Stimulated activated memory B cell treated with anti-CD40 and anti-IgM and Interleukin-4, amounts not matched to agents 10 μg/mL and 1 μg/mL and 100 μg/mL, for 72 hours (primary cell): ENCODE results near the gene PLIN5.
A peak's percentile ranks its signal among the peaks of the same experiment; 100 is the strongest.
"Not testable (repeated sequence)": the region's sequence is repeated elsewhere in the genome, so short reads cannot be mapped to it uniquely, and the experiment has no call there.

Experiments used
- ATAC-seq: fragments of 150-1000 bp; cut with Tn5 transposase; 2 replicates; pipeline ENCODE4 v1.10.0; 2021
- H3K27ac Mint-ChIP-seq: one replicate; pipeline ENCODE4 v1.8.0; 2022; ENCODE audit warnings: mild to moderate bottlenecking, mixed read lengths
- H3K27me3 Mint-ChIP-seq: one replicate; pipeline ENCODE4 v1.8.0; 2022; ENCODE audit warnings: mixed read lengths
- H3K36me3 Mint-ChIP-seq: one replicate; pipeline ENCODE4 v1.8.0; 2022; ENCODE audit warnings: mixed read lengths
- H3K4me1 Mint-ChIP-seq: one replicate; pipeline ENCODE4 v1.8.0; 2022; ENCODE audit warnings: mixed read lengths
- H3K4me3 Mint-ChIP-seq: one replicate; pipeline ENCODE4 v1.8.0; 2022; ENCODE audit warnings: mild to moderate bottlenecking, moderate library complexity, mixed read lengths
- H3K9me3 Mint-ChIP-seq: one replicate; pipeline ENCODE4 v1.8.0; 2022; ENCODE audit warnings: mixed read lengths

The PLIN5 gene

GRCh38 chr19:4539693-4540581 is 4.9 kb upstream of the PLIN5 start, which contains the start of gene LRG1:
Gene LRG1 (minus strand): TSS chr19:4540036. CDS start chr19:4540013, 23 bp downstream.
- no peaks in the 10 kb centered on the region for H3K36me3 Mint-ChIP-seq
- H3K9me3 Mint-ChIP-seq: no peaks in the 10 kb centered on the region
- peaks cover 53% of the 10 kb centered on the region for H3K27me3 Mint-ChIP-seq
- H3K27ac Mint-ChIP-seq: no peak within 1 kb of the TSS
- peak within 1 kb of the TSS; percentile 13 for H3K4me3 Mint-ChIP-seq
- no peak for ATAC-seq
- peaks cover 22% of the 10 kb centered on the region for H3K4me1 Mint-ChIP-seq

DNA sequence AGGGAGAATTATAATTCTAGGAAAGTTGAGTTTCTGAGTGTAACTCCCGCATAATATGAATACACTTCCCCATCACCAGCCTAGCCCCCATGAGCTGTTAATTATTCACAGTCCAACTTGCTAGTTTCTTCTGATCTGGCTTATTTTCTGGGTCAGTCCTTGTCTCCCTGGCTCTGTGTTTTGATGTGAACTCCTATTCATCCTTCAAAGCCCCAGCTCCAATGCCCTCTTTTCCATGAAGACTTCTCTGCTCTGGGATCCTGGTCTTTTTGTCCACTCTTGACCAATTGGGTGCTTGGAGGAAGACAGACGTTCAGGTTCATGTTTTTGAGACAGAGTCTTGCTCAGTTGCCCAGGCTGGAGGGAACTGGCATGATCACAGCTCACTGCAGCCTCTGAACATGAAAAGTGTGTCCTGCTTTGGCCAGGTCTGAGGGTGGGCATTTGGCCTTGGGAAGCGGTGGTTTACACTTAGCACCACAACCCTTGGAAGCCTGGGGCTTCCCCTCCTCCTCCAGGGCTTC is 4.2 kb upstream of the PLIN5 start:
- Mint-ChIP-seq H3K27me3 (peaks cover 60% of the 10 kb centered on the region), H3K36me3 (no peaks in the 10 kb centered on the region), H3K27ac (no peak overlapping the region), H3K4me1 (peaks cover 22% of the 10 kb centered on the region), H3K4me3 (no peak overlapping the region), H3K9me3 (no peaks in the 10 kb centered on the region)
- ATAC-seq: no peak

DNA sequence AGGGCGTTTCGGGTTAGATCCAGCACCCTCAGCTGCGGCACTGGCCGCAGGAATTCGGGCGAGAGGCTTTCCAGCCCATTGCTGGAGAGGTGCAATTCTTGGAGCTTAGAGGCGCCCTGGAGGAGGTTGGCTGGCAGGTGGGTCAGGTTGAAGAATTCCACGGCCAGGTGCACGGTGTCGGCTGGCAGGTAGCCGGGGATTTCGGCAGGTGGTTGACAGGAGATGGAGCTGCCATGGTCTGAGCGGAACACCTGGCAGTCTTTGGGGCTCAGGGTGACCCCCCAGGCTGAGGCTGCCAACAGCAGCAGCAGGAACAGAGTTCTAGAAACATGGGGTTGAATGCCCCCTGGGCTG is 3.6 kb upstream of the PLIN5 start:
- H3K27me3 Mint-ChIP-seq: peaks cover 67% of the 10 kb centered on the region
- no peaks in the 10 kb centered on the region for H3K9me3 Mint-ChIP-seq

DNA sequence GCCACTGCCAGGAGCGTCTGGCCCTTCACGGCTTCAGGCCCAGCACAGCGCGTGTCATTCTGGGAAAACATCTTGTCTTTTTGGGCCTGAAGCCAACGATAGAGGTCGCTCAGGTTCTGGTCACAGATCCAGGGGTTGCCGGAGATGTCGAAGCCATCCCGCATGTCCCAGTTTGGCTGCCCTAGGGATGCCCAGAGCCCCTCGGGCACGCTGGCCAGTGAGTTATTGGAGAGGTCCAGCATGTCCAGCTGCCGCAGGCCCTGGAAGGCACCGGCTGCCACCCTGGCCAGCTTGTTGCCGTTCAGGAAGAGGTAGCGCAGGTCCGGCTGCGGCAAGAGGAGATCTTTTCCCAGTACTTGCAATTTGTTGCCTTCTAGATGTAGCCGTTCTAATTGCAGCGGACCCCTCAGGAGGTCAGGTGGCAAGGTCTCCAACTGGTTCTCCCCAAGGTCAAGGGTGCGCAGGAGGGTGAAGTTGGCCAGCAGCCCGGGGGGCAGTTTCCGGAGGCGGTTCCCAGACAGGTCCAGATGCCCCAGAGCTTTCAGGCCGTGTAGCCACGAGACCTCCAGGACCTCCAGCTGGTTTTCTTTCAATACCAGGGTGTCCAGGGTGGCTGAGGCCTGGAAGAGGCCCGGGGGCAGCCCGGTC is 3.1 kb upstream of the PLIN5 start:
- no peaks in the 10 kb centered on the region for H3K36me3 Mint-ChIP-seq
- H3K27ac Mint-ChIP-seq: no peak overlapping the region
- H3K27me3 Mint-ChIP-seq: peaks cover 72% of the 10 kb centered on the region
- no peaks in the 10 kb centered on the region for H3K9me3 Mint-ChIP-seq
- no peak for ATAC-seq
- peaks cover 22% of the 10 kb centered on the region for H3K4me1 Mint-ChIP-seq
- no peak overlapping the region for H3K4me3 Mint-ChIP-seq

More for the DNA sequence above, 3.6 kb upstream of the PLIN5 start:
- no peak for ATAC-seq
- H3K36me3 Mint-ChIP-seq: no peaks in the 10 kb centered on the region
- no peak overlapping the region for H3K27ac Mint-ChIP-seq
- no peak overlapping the region for H3K4me3 Mint-ChIP-seq
- H3K4me1 Mint-ChIP-seq: peaks cover 22% of the 10 kb centered on the region

DNA sequence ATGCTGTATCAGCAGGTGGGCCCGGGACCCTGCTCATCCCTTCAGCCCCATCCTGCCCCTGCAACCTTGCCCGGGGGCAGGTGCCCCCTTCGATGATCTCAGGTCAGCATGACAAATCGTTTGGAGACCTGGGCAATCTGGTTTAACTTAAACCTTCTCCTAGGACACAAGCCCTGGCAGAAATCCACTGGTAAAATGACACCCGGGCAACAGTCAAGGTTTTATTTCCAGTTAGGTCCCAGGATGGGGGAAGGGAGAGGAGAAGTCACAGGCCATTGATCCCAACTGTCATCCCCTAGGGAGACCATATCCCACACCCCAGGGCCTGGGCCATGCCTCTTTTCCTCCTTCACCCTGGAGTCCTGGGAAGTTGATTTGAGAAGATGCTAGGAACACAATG is 1.8 kb upstream of the PLIN5 start:
- ATAC-seq: no peak
- Mint-ChIP-seq H3K27me3 (peaks cover 77% of the 10 kb centered on the region), H3K36me3 (no peaks in the 10 kb centered on the region), H3K4me3 (no peak overlapping the region), H3K4me1 (peaks cover 22% of the 10 kb centered on the region), H3K9me3 (no peaks in the 10 kb centered on the region), H3K27ac (no peak overlapping the region)

- Mint-ChIP-seq H3K27ac (no peak overlapping the region), H3K9me3 (no peaks in the 10 kb centered on the region), H3K27me3 (peaks cover 88% of the 10 kb centered on the region), H3K4me1 (peaks cover 3% of the 10 kb centered on the region), H3K36me3 (no peaks in the 10 kb centered on the region), H3K4me3 (no peak overlapping the region)
- no peak for ATAC-seq
These were observed 1.1 kb downstream of the PLIN5 start for GRCh38 chr19:4533835-4534424.

- H3K4me1 Mint-ChIP-seq: no peaks in the 10 kb centered on the region
- no peak overlapping the region for H3K27ac Mint-ChIP-seq
- peaks cover 88% of the 10 kb centered on the region for H3K27me3 Mint-ChIP-seq
- H3K36me3 Mint-ChIP-seq: no peaks in the 10 kb centered on the region
- no peaks in the 10 kb centered on the region for H3K9me3 Mint-ChIP-seq
- H3K4me3 Mint-ChIP-seq: no peak overlapping the region
- ATAC-seq: no peak
These were observed 1.7 kb downstream of the PLIN5 start for GRCh38 chr19:4533334-4533733.

- no peaks in the 10 kb centered on the region for H3K36me3 Mint-ChIP-seq
- H3K4me3 Mint-ChIP-seq: no peak overlapping the region
- no peaks in the 10 kb centered on the region for H3K4me1 Mint-ChIP-seq
- peaks cover 77% of the 10 kb centered on the region for H3K27me3 Mint-ChIP-seq
- no peak overlapping the region for H3K27ac Mint-ChIP-seq
- no peaks in the 10 kb centered on the region for H3K9me3 Mint-ChIP-seq
- no peak for ATAC-seq
These were observed 3.4 kb downstream of the PLIN5 start for GRCh38 chr19:4531562-4532165.

GRCh38 chr19:4529924-4530522 is 5.0 kb downstream of the PLIN5 start:
- no peak overlapping the region for H3K4me3 Mint-ChIP-seq
- no peaks in the 10 kb centered on the region for H3K36me3 Mint-ChIP-seq
- H3K27me3 Mint-ChIP-seq: peaks cover 60% of the 10 kb centered on the region
- H3K4me1 Mint-ChIP-seq: no peaks in the 10 kb centered on the region
- H3K27ac Mint-ChIP-seq: no peak overlapping the region
- ATAC-seq: no peak
- H3K9me3 Mint-ChIP-seq: no peaks in the 10 kb centered on the region

- Mint-ChIP-seq H3K4me3 (no peak overlapping the region), H3K4me1 (no peaks in the 10 kb centered on the region), H3K27ac (no peak overlapping the region), H3K36me3 (no peaks in the 10 kb centered on the region), H3K27me3 (peaks cover 49% of the 10 kb centered on the region), H3K9me3 (no peaks in the 10 kb centered on the region)
- no peak for ATAC-seq
These were observed 6.2 kb downstream of the PLIN5 start for GRCh38 chr19:4528843-4529242.

DNA sequence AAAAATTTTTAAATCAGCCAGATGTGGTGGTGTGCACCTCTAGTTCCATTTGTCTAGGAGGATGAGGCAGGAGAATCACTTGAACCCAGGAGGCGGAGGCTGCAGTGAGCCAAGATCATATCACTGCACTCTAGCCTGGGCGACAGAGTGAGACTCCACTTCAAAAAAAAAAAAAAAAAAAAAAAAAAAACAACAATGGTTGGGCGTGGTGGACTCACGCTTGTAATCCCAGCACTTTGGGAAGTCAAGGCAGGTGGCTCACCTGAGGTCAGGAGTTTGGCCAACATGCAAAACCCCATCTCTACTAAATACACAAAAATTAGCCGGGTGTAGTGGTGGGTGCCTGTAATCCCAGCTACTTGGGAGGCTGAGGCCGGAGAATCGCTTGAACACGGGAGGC is 7.6 kb downstream of the PLIN5 start:
- not testable (repeated sequence) for H3K4me1 Mint-ChIP-seq, H3K36me3 Mint-ChIP-seq, H3K27ac Mint-ChIP-seq, H3K9me3 Mint-ChIP-seq, ATAC-seq, H3K4me3 Mint-ChIP-seq
- H3K27me3 Mint-ChIP-seq: peaks cover 41% of the 10 kb centered on the region

DNA sequence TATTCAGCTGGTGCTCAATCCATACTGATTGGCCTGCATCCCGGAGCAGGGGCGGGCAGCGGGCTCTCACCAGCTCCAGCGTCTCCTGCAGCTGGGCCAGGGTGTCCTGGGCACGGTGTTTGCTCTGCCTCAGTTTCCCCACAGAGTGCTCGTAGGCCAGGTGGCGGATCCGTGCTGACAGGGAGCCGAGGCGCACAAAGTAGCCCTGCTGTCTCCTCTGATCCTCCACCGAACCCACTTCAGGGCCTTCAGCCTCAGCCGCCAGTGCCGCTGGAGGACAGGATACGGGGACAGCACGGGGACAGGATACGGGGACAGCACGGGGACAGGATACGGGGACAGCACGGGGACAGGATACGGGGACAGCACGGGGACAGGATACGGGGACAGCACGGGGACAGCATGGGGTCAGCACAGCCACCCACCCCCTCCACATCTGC is 9.4 kb downstream of the PLIN5 start:
- no peaks in the 10 kb centered on the region for H3K9me3 Mint-ChIP-seq
- ATAC-seq: no peak
- H3K36me3 Mint-ChIP-seq: no peaks in the 10 kb centered on the region
- H3K4me3 Mint-ChIP-seq: no peak overlapping the region
- H3K27me3 Mint-ChIP-seq: peaks cover 38% of the 10 kb centered on the region
- no peak overlapping the region for H3K27ac Mint-ChIP-seq
- no peaks in the 10 kb centered on the region for H3K4me1 Mint-ChIP-seq

GRCh38 chr19:4524808-4525562 is 10.0 kb downstream of the PLIN5 start:
- H3K36me3 Mint-ChIP-seq: no peaks in the 10 kb centered on the region
- no peaks in the 10 kb centered on the region for H3K4me1 Mint-ChIP-seq
- H3K9me3 Mint-ChIP-seq: no peaks in the 10 kb centered on the region
- H3K27ac Mint-ChIP-seq: no peak overlapping the region
- peak; percentile 64 for ATAC-seq
- H3K4me3 Mint-ChIP-seq: no peak overlapping the region
- peaks cover 36% of the 10 kb centered on the region for H3K27me3 Mint-ChIP-seq

GRCh38 chr19:4523306-4524110 is 11.5 kb downstream of the PLIN5 start:
- Mint-ChIP-seq H3K4me1 (no peaks in the 10 kb centered on the region), H3K9me3 (no peaks in the 10 kb centered on the region), H3K4me3 (no peak overlapping the region), H3K36me3 (no peaks in the 10 kb centered on the region), H3K27ac (no peak overlapping the region), H3K27me3 (peaks cover 36% of the 10 kb centered on the region)
- peak; percentile 28 for ATAC-seq
